Panc1 (cell line): ENCODE results near the gene BARD1. TPM values are rescaled to one million over a fixed set of nuclear protein-coding genes. Genes with fewer than 3 reads are reported as not detected.

Experiments
- ATAC-seq: fragments of 200-7000 bp; cut with Tn5 transposase; 2 replicates; pipeline ENCODE4 v1.9.1; 2020; ENCODE audit warnings: mild to moderate bottlenecking, moderate library complexity
- BruUV-seq: library from RNA; stranded (reverse); fragments of 400-500 nt; replicated peaks from 2 replicates; lab custom pipeline; 2021; lab: Mats Ljungman, UMichigan
- CTCF ChIA-PET: fragments of 300-600 bp; sonication (Branson Sonifier 250); formaldehyde crosslinking; loops from one replicate; lab custom pipeline; 2022; ENCODE audit warnings: antibody characterized with exemption; lab: Charles Lee
- POLR2A ChIA-PET: fragments of 300-600 bp; sonication (Branson Sonifier 250); formaldehyde crosslinking; loops from one replicate; lab custom pipeline; 2022; ENCODE audit warnings: antibody characterized with exemption; lab: Charles Lee
- DNase-seq: peaks from one replicate; pipeline ENCODE4 v3.0.0-alpha.2; 2010; ENCODE audit warnings: low read depth, low spot score
- H3K27ac ChIP-seq: 2 replicates; pipeline ENCODE4 v1.5.1; 2011; ENCODE audit warnings: mild to moderate bottlenecking, low read length, inconsistent platforms
- H3K27me3 ChIP-seq: fragments of 200-500 bp; sonication (Bioruptor generic); 2 replicates; pipeline ENCODE4 v1.6.0; 2014; ENCODE audit warnings: low read length, inconsistent platforms; ENCODE audit not compliant: control insufficient read depth, insufficient read depth
- H3K36me3 ChIP-seq: fragments of 200-500 bp; sonication (Bioruptor generic); 2 replicates; pipeline ENCODE4 v1.5.1; 2014; ENCODE audit warnings: inconsistent platforms, mild to moderate bottlenecking, low read length, moderate library complexity; ENCODE audit not compliant: control insufficient read depth, insufficient read depth
- H3K4me1 ChIP-seq: 2 replicates; pipeline ENCODE4 v1.5.1; 2011; ENCODE audit warnings: inconsistent platforms, mild to moderate bottlenecking, low read length, moderate library complexity; ENCODE audit not compliant: control insufficient read depth, insufficient read depth
- H3K4me3 ChIP-seq, 2 experiments: 2 replicates each; pipeline ENCODE4 v1.5.1; 2011 to 2012; ENCODE audit warnings: low read depth in 2 of 2, low read length in 2 of 2, mild to moderate bottlenecking in 2 of 2, inconsistent platforms in 1 of 2, moderate library complexity in 1 of 2
- H3K9me3 ChIP-seq: fragments of 200-500 bp; sonication (Bioruptor generic); 2 replicates; pipeline ENCODE4 v1.5.1; 2014; ENCODE audit warnings: low read depth, mild to moderate bottlenecking, inconsistent platforms, low read length, moderate library complexity; ENCODE audit not compliant: control insufficient read depth, insufficient read depth
- CTCF ChIP-seq: fragments of 450-650 bp; IDR thresholded peaks from 2 replicates; pipeline ENCODE4 v1.5.1; 2017; ENCODE audit warnings: mild to moderate bottlenecking
- POLR2AphosphoS5 ChIP-seq: IDR thresholded peaks from 2 replicates; pipeline ENCODE4 v1.6.1; 2012; ENCODE audit warnings: mild to moderate bottlenecking, low read depth, low read length, moderate library complexity
- SIN3A ChIP-seq: IDR thresholded peaks from 2 replicates; pipeline ENCODE4 v1.6.1; 2012; ENCODE audit warnings: low read depth, mild to moderate bottlenecking, low read length, moderate library complexity, borderline replicate concordance; ENCODE audit not compliant: insufficient read depth
- TCF7L2 ChIP-seq: IDR thresholded peaks from 2 replicates; pipeline ENCODE4 v1.6.1; 2011; ENCODE audit warnings: mild to moderate bottlenecking, low read depth, low read length, inconsistent platforms
- in situ Hi-C: cut with HindIII; loops from 2 replicates; pipeline ENCODE4 v1.10.0; 2016; ENCODE audit warnings: low sequenced_read_pairs, low pct_unique_long_range_greater_than_20kb
- intact Hi-C: fragments of 100-400 bp; cut with micrococcal nuclease; formaldehyde crosslinking; loops from one replicate; pipeline ENCODE4 v1.10.0; 2022; ENCODE audit not compliant: unreplicated experiment
- total RNA-seq: library from RNA; stranded (reverse); gene quantifications from one replicate; pipeline ENCODE4 v1.2.1, GENCODE V29; 2021; ENCODE audit not compliant: unreplicated experiment
- TF ChIP-seq, protein P1 (sequence below), 2 experiments: IDR thresholded peaks; 2 replicates each; pipeline ENCODE4 v1.6.1; 2011 to 2012; ENCODE audit warnings: low read depth in 2 of 2, control low read depth in 1 of 2, low read length in 1 of 2, mild to moderate bottlenecking in 1 of 2, moderate library complexity in 1 of 2; ENCODE audit not compliant: insufficient read depth in 1 of 2

The BARD1 gene
- total RNA-seq, 1 experiment from 2014 or later, result 22.2 TPM

DNA sequence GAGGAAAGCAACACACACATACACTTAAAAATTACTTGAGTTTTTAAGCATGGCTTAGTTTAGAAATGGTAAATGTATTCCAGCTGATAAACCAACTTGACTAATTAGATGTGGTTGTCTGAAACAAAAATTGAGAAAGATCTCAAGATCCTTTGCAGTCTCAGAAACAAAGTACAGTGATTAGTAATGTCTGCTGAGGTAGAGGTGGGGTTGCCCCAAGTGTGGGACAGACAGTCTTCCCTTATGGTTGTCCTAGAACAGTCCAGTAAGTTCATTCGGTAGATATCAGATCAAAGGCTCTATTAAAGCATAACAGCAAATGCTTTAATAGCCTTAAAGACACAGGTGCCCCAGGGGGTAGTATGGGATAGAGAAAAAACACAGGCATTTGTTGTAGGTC, 94.5 kb downstream of the BARD1 start:
- CTCF ChIA-PET, result no interaction called here
- POLR2A ChIA-PET, result no interaction called here
- intact Hi-C loops (no loop called here), in situ Hi-C loops (no loop called here)
- H3K4me1 ChIP-seq, result no peaks in the 10 kb centered on the region
- DNase-seq (no peak), ATAC-seq (no peak)
- TF ChIP-seq, protein P1, sequence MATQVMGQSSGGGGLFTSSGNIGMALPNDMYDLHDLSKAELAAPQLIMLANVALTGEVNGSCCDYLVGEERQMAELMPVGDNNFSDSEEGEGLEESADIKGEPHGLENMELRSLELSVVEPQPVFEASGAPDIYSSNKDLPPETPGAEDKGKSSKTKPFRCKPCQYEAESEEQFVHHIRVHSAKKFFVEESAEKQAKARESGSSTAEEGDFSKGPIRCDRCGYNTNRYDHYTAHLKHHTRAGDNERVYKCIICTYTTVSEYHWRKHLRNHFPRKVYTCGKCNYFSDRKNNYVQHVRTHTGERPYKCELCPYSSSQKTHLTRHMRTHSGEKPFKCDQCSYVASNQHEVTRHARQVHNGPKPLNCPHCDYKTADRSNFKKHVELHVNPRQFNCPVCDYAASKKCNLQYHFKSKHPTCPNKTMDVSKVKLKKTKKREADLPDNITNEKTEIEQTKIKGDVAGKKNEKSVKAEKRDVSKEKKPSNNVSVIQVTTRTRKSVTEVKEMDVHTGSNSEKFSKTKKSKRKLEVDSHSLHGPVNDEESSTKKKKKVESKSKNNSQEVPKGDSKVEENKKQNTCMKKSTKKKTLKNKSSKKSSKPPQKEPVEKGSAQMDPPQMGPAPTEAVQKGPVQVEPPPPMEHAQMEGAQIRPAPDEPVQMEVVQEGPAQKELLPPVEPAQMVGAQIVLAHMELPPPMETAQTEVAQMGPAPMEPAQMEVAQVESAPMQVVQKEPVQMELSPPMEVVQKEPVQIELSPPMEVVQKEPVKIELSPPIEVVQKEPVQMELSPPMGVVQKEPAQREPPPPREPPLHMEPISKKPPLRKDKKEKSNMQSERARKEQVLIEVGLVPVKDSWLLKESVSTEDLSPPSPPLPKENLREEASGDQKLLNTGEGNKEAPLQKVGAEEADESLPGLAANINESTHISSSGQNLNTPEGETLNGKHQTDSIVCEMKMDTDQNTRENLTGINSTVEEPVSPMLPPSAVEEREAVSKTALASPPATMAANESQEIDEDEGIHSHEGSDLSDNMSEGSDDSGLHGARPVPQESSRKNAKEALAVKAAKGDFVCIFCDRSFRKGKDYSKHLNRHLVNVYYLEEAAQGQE (IDR thresholded peaks at IDR 0.05; ENCODE audit: insufficient read depth in 1 of 2, low read depth in 2 of 2, low read length in 1 of 2), result no peak
- TF ChIP-seq CTCF, result no peak
- TF ChIP-seq SIN3A, result no peak
- no peak for TF ChIP-seq TCF7L2
- TF ChIP-seq POLR2AphosphoS5, result no peak
- no TSS peak for BruUV-seq
- no peak overlapping the region for H3K27ac ChIP-seq
- H3K36me3 ChIP-seq, result no peaks in the 10 kb centered on the region
- H3K4me3 ChIP-seq, result no peak overlapping the region
- H3K27me3 ChIP-seq, result no peaks in the 10 kb centered on the region
- no peaks in the 10 kb centered on the region for H3K9me3 ChIP-seq

GRCh38 chr2:214713080-214713830, 96.2 kb downstream of the BARD1 start:
- Histone ChIP-seq H3K36me3 (no peaks in the 10 kb centered on the region), H3K4me3 (no peak overlapping the region), H3K4me1 (no peaks in the 10 kb centered on the region), H3K27me3 (no peaks in the 10 kb centered on the region), H3K9me3 (no peaks in the 10 kb centered on the region), H3K27ac (no peak overlapping the region)
- no peak for DNase-seq
- intact Hi-C loops, result no loop called here
- ChIA-PET POLR2A (no interaction called here), CTCF (no interaction called here)
- BruUV-seq, result no TSS peak
- TF ChIP-seq, protein P1 (IDR thresholded peaks at IDR 0.05; ENCODE audit: insufficient read depth in 1 of 2, low read depth in 2 of 2, low read length in 1 of 2), result no peak
- TF ChIP-seq POLR2AphosphoS5 (no peak), TCF7L2 (no peak), CTCF (no peak), SIN3A (no peak)
- no peak for ATAC-seq
- in situ Hi-C loops, result no loop called here
